Nephron progenitor cell (in vitro differentiated cells): Measurements from ENCODE around the gene ZDHHC14.

Experiments used
- DNase-seq: peaks from one replicate; pipeline ENCODE4 v3.0.0; 2021
- H3K27ac Mint-ChIP-seq: 2 replicates; pipeline ENCODE4 v1.8.0; 2021; ENCODE audit warnings: mild to moderate bottlenecking, moderate library complexity, mixed read lengths
- H3K27me3 Mint-ChIP-seq: 2 replicates; pipeline ENCODE4 v1.8.0; 2021; ENCODE audit warnings: mild to moderate bottlenecking, low read depth, mixed read lengths; ENCODE audit not compliant: poor library complexity
- H3K36me3 Mint-ChIP-seq: 2 replicates; pipeline ENCODE4 v1.8.0; 2021; ENCODE audit warnings: low read depth, mixed read lengths
- H3K4me1 Mint-ChIP-seq: 2 replicates; pipeline ENCODE4 v1.8.0; 2021; ENCODE audit warnings: mixed read lengths
- H3K4me3 Mint-ChIP-seq: 2 replicates; pipeline ENCODE4 v1.8.0; 2021; ENCODE audit warnings: mild to moderate bottlenecking, moderate library complexity, mixed read lengths
- H3K9me3 Mint-ChIP-seq: 2 replicates; pipeline ENCODE4 v1.8.0; 2021; ENCODE audit warnings: mild to moderate bottlenecking, moderate library complexity, mixed read lengths
- TF ChIP-seq, protein P1 (sequence below): fragments of 200-600 bp; sonication (generic); IDR thresholded peaks from 2 replicates; pipeline ENCODE4 v1.5.0; 2021; ENCODE audit warnings: antibody characterized with exemption

The ZDHHC14 gene

DNA sequence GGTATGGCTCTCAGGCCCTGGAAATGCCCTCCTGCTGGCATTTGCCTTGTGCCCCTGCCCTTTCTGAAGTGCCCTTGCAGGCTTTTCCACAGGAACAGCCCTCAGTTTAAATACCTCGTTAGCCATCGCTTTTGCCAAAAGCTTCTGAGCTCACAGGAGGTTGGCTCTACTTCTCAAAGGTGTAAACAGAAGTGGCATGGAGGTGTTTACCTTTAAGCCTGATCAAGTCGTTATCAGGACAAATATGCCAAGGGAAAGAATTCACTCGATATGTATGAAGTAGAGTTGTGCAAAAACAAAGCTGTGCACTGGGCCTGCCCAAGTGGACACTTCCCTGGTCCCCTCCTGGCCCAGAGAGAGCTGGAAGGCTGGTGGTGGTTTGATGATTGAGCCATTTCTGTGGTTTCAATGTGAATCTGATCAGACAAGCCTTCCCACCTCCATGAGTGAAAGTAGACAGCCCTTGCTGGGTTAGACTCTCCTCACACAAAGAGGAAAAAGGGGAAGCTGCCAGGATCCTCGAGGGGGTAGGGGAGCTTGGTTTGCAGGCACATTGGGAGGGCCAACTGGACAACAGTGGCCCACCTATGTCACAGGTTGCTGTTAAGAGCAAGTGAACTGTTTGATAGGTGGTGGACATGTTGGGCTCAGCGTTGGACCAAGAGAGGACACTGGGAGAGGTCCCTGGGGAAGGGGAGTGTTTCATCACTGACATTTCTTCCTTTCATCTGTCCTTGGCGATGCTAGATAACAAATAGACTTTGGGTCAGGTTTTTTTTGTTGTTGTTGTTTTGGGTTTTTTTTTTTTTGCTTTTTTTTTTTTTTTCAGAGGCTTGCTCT lies 98.7 kb downstream of the ZDHHC14 start:
- no peaks in the 10 kb centered on the region for H3K9me3 Mint-ChIP-seq
- no peaks in the 10 kb centered on the region for H3K4me1 Mint-ChIP-seq
- TF ChIP-seq, protein P1, sequence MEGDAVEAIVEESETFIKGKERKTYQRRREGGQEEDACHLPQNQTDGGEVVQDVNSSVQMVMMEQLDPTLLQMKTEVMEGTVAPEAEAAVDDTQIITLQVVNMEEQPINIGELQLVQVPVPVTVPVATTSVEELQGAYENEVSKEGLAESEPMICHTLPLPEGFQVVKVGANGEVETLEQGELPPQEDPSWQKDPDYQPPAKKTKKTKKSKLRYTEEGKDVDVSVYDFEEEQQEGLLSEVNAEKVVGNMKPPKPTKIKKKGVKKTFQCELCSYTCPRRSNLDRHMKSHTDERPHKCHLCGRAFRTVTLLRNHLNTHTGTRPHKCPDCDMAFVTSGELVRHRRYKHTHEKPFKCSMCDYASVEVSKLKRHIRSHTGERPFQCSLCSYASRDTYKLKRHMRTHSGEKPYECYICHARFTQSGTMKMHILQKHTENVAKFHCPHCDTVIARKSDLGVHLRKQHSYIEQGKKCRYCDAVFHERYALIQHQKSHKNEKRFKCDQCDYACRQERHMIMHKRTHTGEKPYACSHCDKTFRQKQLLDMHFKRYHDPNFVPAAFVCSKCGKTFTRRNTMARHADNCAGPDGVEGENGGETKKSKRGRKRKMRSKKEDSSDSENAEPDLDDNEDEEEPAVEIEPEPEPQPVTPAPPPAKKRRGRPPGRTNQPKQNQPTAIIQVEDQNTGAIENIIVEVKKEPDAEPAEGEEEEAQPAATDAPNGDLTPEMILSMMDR, result no peak
- no peak overlapping the region for H3K4me3 Mint-ChIP-seq
- no peak for DNase-seq
- H3K36me3 Mint-ChIP-seq, result no peaks in the 10 kb centered on the region
- H3K27ac Mint-ChIP-seq, result no peak overlapping the region
- peaks cover 5% of the 10 kb centered on the region for H3K27me3 Mint-ChIP-seq

DNA sequence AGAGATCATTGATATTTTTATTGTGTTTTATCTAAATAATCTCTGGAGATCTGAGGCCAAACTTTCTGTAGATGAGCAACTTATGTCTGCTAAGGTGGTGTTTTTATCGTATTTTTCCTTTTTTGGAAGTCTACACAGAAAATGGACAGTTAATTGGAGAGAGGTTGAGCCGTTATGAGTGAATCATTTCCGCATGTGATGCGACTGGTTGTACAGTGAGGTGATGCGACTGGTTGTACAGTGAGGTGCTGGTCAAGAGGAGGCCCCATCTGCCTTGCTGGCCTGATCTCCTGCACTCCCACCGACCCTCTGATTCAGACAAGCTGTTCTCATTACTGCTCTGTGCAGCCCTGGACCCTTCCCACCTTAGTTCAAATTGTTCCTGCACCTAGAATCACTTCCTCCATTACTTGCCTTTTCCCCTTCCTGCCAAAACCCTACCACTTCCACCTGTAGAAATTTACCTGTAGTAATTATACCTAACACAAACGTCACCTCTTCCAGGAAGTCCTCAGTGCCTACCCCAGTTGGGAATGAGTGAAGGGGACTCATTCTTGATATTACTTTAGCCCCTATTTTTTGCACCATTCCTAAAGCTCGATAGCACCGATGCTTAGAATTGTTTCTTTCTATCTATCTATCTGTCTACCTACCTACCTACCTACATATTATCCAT lies 100.3 kb downstream of the ZDHHC14 start:
- Mint-ChIP-seq H3K27me3 (no peaks in the 10 kb centered on the region), H3K4me3 (no peak overlapping the region), H3K9me3 (no peaks in the 10 kb centered on the region), H3K4me1 (no peaks in the 10 kb centered on the region), H3K27ac (peak overlapping the region; percentile 24), H3K36me3 (no peaks in the 10 kb centered on the region)
- no peak for DNase-seq
- TF ChIP-seq, protein P1, result no peak

DNA sequence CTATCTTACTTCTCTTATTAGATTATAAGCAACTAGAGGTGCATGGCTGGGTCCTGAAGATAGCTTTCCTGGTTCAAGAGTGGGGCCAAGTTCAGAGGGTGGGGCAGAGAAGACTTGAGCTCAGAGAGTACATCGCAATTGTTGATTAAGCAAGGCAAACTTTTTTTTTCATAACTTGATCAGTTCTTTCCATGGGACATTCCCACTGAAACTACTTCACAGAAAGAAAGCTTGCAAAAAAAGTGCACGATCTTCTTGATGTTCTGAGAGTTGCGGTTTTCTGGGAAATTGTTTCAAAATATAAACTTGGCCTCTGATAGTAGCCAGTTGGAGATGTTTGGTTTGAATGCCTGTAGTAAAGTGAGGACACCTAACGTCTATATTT lies 100.9 kb downstream of the ZDHHC14 start:
- H3K4me3 Mint-ChIP-seq, result no peak overlapping the region
- H3K27me3 Mint-ChIP-seq, result no peaks in the 10 kb centered on the region
- H3K9me3 Mint-ChIP-seq, result no peaks in the 10 kb centered on the region
- H3K4me1 Mint-ChIP-seq, result no peaks in the 10 kb centered on the region
- no peak for DNase-seq
- no peak overlapping the region for H3K27ac Mint-ChIP-seq
- no peaks in the 10 kb centered on the region for H3K36me3 Mint-ChIP-seq
- TF ChIP-seq, protein P1, result no peak

DNA sequence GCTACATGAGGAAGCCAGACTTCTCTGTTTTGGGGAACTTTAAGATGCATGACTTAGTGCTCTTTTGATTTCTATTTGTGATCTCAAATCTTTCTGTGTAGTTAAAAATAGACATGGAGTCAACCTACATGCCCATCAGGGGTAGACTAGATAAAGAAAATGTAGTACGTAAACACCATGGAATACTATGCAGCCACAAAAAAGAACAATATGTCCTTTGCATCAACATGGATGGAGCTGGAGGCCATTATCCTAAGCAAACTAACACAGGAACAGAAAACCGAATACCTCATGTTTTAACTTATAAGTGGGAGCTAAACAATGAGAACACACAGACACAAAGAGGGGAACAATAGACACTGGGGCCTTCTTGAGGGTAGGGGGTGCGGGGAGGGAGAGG lies 102.8 kb downstream of the ZDHHC14 start:
- peaks cover 3% of the 10 kb centered on the region for H3K4me1 Mint-ChIP-seq
- DNase-seq, result no peak
- no peaks in the 10 kb centered on the region for H3K9me3 Mint-ChIP-seq
- no peaks in the 10 kb centered on the region for H3K36me3 Mint-ChIP-seq
- H3K27ac Mint-ChIP-seq, result no peak overlapping the region
- TF ChIP-seq, protein P1, result no peak
- H3K4me3 Mint-ChIP-seq, result no peak overlapping the region
- no peaks in the 10 kb centered on the region for H3K27me3 Mint-ChIP-seq

DNA sequence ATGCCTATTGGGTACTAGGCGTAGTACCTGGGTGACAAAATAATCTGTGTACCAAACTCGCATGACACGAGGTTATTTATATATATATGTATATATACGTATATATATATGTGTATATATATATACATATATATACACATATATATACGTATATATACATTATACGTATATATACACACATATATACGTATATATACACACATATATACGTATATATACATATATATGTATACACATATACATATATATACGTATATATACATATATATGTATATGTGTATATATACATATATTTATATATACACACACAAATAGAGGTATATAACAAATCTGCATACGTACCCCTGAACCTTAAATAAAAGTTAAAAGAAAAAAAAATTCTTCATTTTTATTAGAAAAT lies 103.2 kb downstream of the ZDHHC14 start:
- Mint-ChIP-seq H3K4me3 (no peak overlapping the region), H3K9me3 (no peaks in the 10 kb centered on the region), H3K27me3 (no peaks in the 10 kb centered on the region), H3K4me1 (peaks cover 5% of the 10 kb centered on the region), H3K27ac (no peak overlapping the region), H3K36me3 (no peaks in the 10 kb centered on the region)
- TF ChIP-seq, protein P1, result no peak
- DNase-seq, result no peak
